Measurements from ENCODE around the gene SLC24A3.

The SLC24A3 gene

GRCh38 chr20:19531446-19531845 lies 319.0 kb downstream of the SLC24A3 start:
- no peak for DNase-seq (ENCODE audit: low read depth in 3 of 3, low spot score in 1 of 3)

- no peak for DNase-seq (ENCODE audit: low read depth in 3 of 3, low spot score in 1 of 3)
Observed at GRCh38 chr20:19538556-19538955, 326.1 kb downstream of the SLC24A3 start.

GRCh38 chr20:19539191-19539590 lies 326.7 kb downstream of the SLC24A3 start:
- DNase-seq (ENCODE audit: low read depth in 3 of 3, low spot score in 1 of 3) = no peak

- DNase-seq (ENCODE audit: low read depth in 3 of 3, low spot score in 1 of 3) = no peak
Observed at GRCh38 chr20:19540392-19540791, 327.9 kb downstream of the SLC24A3 start.

GRCh38 chr20:19543101-19543500 lies 330.7 kb downstream of the SLC24A3 start:
- no peak for DNase-seq (ENCODE audit: low read depth in 3 of 3, low spot score in 1 of 3)

GRCh38 chr20:19544684-19545083 lies 332.2 kb downstream of the SLC24A3 start:
- no peak for DNase-seq (ENCODE audit: low read depth in 3 of 3, low spot score in 1 of 3)

- DNase-seq (ENCODE audit: low read depth in 3 of 3, low spot score in 1 of 3) = no peak
Observed at GRCh38 chr20:19546648-19547047, 334.2 kb downstream of the SLC24A3 start.

GRCh38 chr20:19547547-19547946 lies 335.1 kb downstream of the SLC24A3 start:
- no peak for DNase-seq (ENCODE audit: low read depth in 3 of 3, low spot score in 1 of 3)

- DNase-seq (ENCODE audit: low read depth in 3 of 3, low spot score in 1 of 3) = no peak
Observed at GRCh38 chr20:19549896-19550295, 337.5 kb downstream of the SLC24A3 start.

- DNase-seq (ENCODE audit: low read depth in 3 of 3, low spot score in 1 of 3) = no peak
Observed at GRCh38 chr20:19552221-19553180, 340.1 kb downstream of the SLC24A3 start.

- DNase-seq (ENCODE audit: low read depth in 3 of 3, low spot score in 1 of 3) = no peak
Observed at GRCh38 chr20:19554666-19555065, 342.2 kb downstream of the SLC24A3 start.

GRCh38 chr20:19555726-19556125 lies 343.3 kb downstream of the SLC24A3 start:
- DNase-seq (ENCODE audit: low read depth in 3 of 3, low spot score in 1 of 3) = no peak

GRCh38 chr20:19557291-19557690 lies 344.8 kb downstream of the SLC24A3 start:
- DNase-seq (ENCODE audit: low read depth in 3 of 3, low spot score in 1 of 3) = no peak

- DNase-seq (ENCODE audit: low read depth in 3 of 3, low spot score in 1 of 3) = no peak
Observed at GRCh38 chr20:19560881-19561480, 348.5 kb downstream of the SLC24A3 start.

GRCh38 chr20:19562426-19562825 lies 350.0 kb downstream of the SLC24A3 start:
- DNase-seq (ENCODE audit: low read depth in 3 of 3, low spot score in 1 of 3) = no peak

GRCh38 chr20:19564261-19564660 lies 351.8 kb downstream of the SLC24A3 start:
- no peak for DNase-seq (ENCODE audit: low read depth in 3 of 3, low spot score in 1 of 3)

- no peak for DNase-seq (ENCODE audit: low read depth in 3 of 3, low spot score in 1 of 3)
Observed at GRCh38 chr20:19565736-19566135, 353.3 kb downstream of the SLC24A3 start.

GRCh38 chr20:19566226-19566945 lies 353.9 kb downstream of the SLC24A3 start:
- no peak for DNase-seq (ENCODE audit: low read depth in 3 of 3, low spot score in 1 of 3)

GRCh38 chr20:19568128-19568527 lies 355.7 kb downstream of the SLC24A3 start:
- DNase-seq (ENCODE audit: low read depth in 3 of 3, low spot score in 1 of 3) = no peak

GRCh38 chr20:19571996-19572395 lies 359.6 kb downstream of the SLC24A3 start:
- DNase-seq (ENCODE audit: low read depth in 3 of 3, low spot score in 1 of 3) = no peak

- DNase-seq (ENCODE audit: low read depth in 3 of 3, low spot score in 1 of 3) = no peak
Observed at GRCh38 chr20:19577692-19578091, 365.2 kb downstream of the SLC24A3 start.

GRCh38 chr20:19582782-19583181 lies 370.3 kb downstream of the SLC24A3 start:
- no peak for DNase-seq (ENCODE audit: low read depth in 3 of 3, low spot score in 1 of 3)
